Stimulated activated CD8-positive, alpha-beta memory T cell treated with anti-CD3 and anti-CD28 coated beads, Interleukin-15, amount 100 ng/mL, for 24 hours (primary cell): ENCODE measurements around the gene IL18BP.

Experiments used
- DNase-seq: peaks from one replicate; pipeline ENCODE4 v3.0.0-alpha.2; 2020; ENCODE audit warnings: low read depth

IL18BP gene

DNA sequence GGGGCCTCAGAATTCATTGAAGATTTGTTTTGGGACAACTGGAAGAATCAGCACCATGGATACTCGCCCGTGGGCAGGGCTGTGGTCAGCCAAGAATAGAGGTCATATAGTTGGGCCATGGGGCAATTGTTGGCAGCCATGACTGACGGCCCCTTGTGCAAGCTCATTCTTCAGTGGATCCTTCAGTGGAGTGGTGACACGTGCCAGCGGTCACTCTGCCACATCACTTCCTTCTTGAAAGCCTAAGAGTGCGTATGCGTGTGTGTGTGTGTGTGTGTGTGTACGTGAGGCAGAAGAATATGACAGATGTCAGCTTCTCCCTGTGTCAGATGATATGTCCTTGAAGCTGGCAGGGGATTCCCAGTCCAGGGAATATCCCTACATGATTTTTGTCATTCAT lies 1.8 kb upstream of the IL18BP start:
- DNase-seq = no peak

GRCh38 chr11:71997594-71997993 lies 1.1 kb upstream of the IL18BP start:
- DNase-seq = no peak

DNA sequence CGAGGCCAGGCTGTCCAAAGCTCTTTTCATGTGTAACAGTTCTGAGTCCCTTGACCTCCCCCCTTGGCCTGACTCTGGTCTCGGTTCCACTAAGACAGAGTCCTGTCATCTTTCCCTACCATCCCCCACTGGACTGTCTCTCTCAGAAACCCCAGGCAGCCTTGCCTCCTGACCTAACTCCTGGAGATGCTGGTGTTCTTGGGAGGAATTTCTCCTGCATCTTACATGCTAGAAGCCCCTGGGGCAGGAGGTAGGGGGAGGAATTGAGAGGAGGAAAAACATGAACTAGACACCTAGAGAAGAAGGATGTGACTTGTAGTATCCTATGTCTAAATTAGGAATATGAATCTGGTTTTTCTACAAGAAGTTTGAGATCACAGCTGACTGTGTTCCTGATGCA lies 648 bp upstream of the IL18BP start:
- DNase-seq = no peak

GRCh38 chr11:71999362-71999761 lies 653 bp downstream of the IL18BP start:
- DNase-seq = no peak

DNA sequence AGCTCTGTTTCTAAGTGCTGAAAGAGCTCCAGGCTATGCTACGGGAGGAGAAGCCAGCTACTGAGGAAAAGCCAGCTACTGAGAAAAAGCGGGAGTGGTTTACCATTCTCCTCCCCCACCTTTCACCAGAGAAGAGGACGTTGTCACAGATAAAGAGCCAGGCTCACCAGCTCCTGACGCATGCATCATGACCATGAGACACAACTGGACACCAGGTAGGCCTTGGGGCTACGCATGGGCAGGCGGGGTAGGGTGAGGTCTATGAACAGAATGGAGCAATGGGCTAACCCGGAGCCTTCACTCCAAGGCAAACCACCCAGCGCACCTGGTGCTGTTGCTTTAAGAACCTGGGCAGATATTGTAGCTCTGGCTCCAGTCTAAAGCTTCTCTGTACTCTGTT lies 1.1 kb downstream of the IL18BP start:
- DNase-seq = no peak

- no peak for DNase-seq
Measured at GRCh38 chr11:72000202-72000867, 1.6 kb downstream of the IL18BP start.

DNA sequence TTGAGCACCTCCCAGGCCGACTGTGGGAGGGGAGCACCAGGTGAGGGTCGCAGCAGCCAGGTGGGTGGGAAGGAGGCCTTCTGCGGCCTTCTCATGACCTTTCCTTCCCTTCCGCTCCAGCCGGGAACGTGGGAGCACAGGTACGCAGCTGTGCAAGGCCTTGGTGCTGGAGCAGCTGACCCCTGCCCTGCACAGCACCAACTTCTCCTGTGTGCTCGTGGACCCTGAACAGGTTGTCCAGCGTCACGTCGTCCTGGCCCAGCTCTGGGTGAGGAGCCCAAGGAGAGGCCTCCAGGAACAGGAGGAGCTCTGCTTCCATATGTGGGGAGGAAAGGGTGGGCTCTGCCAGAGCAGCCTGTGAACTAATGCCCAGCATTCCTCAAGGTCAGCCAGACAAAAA lies 2.6 kb downstream of the IL18BP start:
- DNase-seq = no peak

GRCh38 chr11:72001834-72002591 lies 3.3 kb downstream of the IL18BP start:
- DNase-seq = no peak

GRCh38 chr11:72002841-72003775 lies 4.4 kb downstream of the IL18BP start:
- DNase-seq = no peak

DNA sequence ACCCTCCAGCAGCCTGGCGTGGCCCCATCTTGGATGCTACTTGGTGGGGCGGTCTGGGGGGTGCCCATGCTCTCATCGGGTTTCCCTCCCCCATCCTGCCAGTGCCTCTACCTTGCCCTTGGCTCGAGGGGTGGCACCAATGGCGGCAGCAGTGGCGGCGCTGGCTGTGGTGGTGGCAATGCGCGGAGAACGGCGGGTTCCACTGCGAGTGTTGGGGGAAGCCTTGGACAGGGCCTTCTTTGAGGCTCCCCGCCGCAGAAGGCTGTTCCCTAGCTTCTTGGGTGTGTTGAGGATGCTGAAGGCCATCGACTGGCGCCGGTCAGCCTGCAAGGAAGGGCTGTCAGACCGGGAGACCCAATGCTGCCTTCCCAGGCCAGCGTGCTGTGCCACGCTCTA lies 5.1 kb downstream of the IL18BP start:
- DNase-seq = no peak

DNA sequence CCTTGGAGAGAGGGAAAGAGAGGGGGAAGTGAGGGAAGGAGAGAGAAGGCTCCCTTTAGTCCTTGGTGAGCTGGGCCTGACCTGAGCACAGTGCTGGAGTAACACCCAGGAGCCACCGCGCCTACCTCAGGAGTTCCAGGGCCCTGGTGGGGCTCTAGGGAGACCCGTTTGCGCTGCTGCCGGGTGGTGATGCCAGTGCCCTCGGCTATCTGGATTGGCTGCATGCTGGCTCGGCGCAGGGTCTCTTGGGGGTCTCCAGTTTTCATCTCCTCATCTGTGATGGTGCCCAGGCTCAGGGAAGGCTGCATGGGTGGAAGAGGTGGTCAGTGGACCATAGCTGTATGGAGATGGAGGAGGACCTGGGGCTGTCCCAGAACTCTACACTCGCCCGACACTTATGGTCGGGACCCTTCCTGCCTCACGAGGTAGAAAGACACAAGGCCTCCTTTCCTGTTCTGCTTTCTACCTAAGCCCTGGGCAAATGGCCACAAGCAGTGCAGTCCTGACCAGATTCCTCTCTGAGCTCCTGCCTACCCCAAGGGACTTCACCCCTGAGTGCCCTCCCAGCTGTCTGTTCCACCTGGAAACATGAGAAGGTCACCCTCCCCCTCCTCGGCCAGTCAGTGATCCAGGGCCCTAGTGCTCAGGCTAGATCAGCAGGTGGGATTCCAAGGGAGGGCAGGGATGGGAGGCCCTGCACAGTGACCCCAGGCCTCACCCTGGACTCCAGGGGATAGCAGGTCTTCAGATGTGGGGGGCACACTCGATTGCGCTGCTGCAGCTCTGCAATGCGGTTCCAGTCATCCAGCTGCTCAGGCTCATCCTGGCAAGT lies 6.0 kb downstream of the IL18BP start:
- DNase-seq = no peak

- no peak for DNase-seq
Measured at GRCh38 chr11:72005347-72006260, 6.9 kb downstream of the IL18BP start.

DNA sequence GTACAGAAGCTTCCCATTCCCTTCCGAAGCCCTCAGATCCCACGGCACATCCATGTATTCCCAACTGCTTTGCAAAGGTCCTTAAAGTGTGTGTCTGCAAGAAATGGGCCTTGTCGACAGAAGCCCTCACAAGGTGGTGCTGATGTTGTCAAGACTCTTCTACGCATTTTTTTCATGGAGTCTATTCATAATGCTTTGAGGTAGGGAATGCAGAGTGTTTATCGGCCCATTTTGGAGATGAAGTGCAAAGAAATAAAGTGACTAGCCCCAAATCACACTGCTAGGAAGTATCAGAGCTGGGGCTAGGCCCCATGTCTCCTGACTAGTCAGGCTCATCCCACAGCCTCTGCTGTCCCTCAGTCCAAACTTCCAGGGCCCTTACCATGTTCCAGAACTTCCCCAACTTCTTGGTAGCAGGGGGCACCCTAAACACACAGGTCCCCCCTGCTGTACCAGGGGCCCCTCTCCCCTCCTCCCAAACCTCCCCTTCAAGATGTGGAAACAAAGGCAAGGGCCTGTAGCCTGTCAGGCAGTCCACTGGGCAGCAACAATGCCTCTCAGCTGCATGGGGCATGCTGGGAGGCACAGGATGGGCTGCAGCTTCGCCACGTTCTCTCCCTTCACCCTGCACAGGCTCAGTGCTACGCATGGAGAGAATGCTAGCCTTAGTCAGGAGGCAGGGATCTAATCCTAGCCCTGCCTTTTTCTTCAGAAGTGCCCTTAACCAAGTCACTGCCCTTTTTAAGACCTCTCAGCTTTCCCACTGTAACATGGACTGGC lies 7.8 kb downstream of the IL18BP start:
- no peak for DNase-seq

DNA sequence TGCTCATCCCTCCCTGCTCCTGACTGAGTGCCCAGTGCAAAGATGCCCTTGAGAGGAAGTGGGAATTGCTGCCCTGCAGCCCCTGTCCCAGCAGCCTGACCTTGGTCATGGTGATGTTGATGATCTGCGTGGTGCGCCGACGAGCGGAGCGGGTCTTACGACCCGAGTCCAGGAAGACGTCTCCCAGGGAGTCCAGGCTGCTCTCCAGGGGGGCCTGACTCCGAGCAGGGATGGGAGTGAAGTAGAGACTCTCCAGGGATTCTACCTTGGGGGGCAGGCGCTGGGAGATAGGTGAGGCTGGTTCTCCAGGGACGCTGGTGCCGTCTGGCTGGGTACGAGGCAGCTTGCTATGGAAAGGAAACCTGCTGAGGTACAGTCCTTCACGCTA lies 8.4 kb downstream of the IL18BP start:
- DNase-seq = no peak

DNA sequence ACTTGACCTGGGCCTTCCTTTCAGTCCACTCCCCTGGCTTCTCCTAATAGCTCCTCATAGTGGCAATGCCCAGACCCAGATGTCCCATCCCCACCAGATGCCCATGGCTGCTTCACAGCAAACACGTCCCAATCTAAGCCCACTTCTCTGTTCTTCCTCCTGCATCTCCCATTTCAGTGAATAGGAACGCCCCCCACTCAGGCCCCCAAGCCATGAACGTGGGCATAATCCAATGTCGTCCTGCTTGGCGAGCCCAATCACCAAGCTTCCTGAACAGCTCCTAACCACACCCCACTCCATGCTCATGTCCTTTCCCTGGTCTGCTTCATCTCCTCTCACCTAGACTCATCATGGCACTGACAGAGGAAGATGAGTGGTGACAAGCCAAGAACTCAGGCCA lies 8.9 kb downstream of the IL18BP start:
- DNase-seq = no peak

DNA sequence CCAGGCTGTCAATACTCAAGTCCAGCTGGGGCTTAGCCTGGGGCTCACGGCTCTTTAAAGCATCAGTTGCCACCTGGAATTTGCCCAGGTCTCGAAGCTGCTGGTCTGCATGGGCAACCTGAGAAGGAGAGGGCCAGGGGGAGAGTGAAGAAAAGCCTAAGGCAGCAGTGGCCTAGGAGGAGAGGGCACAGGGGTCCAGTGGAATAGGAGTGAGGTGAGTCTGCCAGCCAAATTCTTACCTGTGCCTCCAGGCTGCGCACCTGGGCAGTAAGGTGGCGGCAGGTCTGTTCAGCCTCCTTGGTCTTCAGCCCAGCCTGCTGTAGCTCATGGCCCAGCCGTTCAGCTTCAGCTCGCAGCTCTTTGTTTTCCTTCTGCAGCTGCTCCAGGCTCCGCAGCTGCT lies 10.0 kb downstream of the IL18BP start:
- no peak for DNase-seq

- DNase-seq = no peak
Measured at GRCh38 chr11:72009156-72009555, 10.4 kb downstream of the IL18BP start.

DNA sequence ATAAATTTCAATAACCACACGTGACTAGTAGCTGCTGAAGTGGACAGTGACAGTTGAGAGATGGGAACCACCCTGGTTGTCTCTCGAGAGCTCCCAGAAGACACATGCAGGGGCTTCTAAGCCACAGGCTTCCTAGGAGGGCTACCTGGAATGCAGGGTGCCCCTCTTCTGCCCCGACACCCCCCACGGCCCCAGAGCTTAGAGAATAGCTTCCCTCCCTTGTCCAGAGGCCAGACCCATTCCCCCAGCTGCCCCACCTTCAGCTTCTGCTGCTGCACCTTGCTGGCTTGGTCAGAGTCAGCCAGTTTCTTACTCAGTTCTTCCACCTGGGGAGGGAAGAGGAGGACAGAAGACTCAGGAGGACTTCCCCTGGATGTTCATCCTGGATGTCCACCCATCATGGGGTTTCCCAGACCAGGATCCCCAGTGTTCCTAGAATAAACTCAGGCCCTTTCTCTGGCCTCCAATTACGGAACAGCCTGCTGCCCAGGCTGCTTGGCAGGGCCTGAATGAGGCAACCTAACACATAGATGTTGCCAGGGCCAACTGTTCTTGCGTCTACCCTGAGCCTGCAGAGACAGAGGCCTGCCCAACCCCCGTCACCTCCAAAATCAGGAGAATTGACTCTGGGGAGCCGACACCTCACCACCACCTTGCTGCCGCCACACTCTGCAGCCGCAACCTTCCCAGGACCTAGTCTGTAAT lies 12.0 kb downstream of the IL18BP start:
- no peak for DNase-seq

DNA sequence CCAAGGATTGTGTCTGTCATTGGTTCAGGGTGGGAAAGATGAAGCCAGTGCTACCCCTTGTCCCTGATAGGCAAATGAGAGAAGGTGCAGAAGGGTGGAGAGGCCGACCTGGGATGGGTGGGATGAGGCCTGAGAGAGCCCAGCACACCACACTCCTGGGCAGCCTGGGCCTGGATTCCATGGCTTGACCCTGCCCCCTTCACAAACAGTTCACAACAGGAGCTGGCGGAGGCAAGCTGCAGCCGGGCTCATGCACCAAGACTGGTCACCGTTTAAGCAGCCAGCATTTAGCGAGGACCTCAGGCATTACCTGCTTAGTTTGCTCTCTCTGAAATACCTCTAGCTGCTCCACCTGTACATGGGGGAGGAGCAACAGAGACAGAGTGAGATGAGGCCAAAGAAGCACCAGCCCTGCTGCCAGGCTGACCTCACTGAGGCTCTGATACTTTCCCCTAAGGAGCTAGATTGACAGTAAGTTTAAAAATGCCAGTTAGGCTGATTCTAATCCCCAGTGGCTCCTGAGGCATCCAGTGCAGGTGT lies 13.5 kb downstream of the IL18BP start:
- DNase-seq = no peak
